Left ventricle myocardium inferior (tissue), 1 donor: ENCODE data around the gene PHF1. TPM values are rescaled to one million over a fixed set of nuclear protein-coding genes. Genes with fewer than 3 reads are reported as not detected.
"Not testable (repeated sequence)": the region's sequence is repeated elsewhere in the genome, so short reads cannot be mapped to it uniquely, and the experiment has no call there.

Experiments
- DNase-seq: peaks from one replicate; pipeline ENCODE4 v3.0.0-alpha.2; 2020
- H3K27ac ChIP-seq: fragments of 200-600 bp; replicated peaks from 2 replicates; pipeline ENCODE4 v1.8.0; 2021
- H3K27me3 ChIP-seq: fragments of 200-600 bp; 2 replicates; pipeline ENCODE4 v1.8.0; 2021; ENCODE audit warnings: low read depth
- H3K36me3 ChIP-seq: fragments of 200-600 bp; 2 replicates; pipeline ENCODE4 v1.8.0; 2021
- H3K4me1 ChIP-seq: fragments of 200-600 bp; 2 replicates; pipeline ENCODE4 v1.8.0; 2021
- H3K4me3 ChIP-seq: fragments of 200-600 bp; 2 replicates; pipeline ENCODE4 v1.8.0; 2021; ENCODE audit warnings: mild to moderate bottlenecking, moderate library complexity
- H3K9me3 ChIP-seq: fragments of 200-600 bp; replicated peaks from 2 replicates; pipeline ENCODE4 v1.8.0; 2021
- CTCF ChIP-seq: fragments of 200-600 bp; IDR thresholded peaks from 2 replicates; pipeline ENCODE4 v1.8.0; 2021; ENCODE audit warnings: antibody characterized with exemption, mild to moderate bottlenecking, borderline replicate concordance
- intact Hi-C: fragments of 100-400 bp; cut with micrococcal nuclease; formaldehyde crosslinking; loops from one replicate; pipeline ENCODE4 v1.11.0; 2022
- total RNA-seq: library from RNA; stranded (reverse); fragmentation: NEBNext Ultra II Directional; extraction: Animal tissue kit (Norgen Biotek cat#: 25700); gene quantifications from one replicate; pipeline ENCODE4 v1.2.1, GENCODE V29; 2021
- donor health status: DM: no; HTN: yes; CAD: no; lungs with severe emphysema.

PHF1 gene
- total RNA-seq, 1 donor from 2014 or later, result 52.2 TPM

GRCh38 chr6:33391278-33391921, 19.4 kb upstream of the PHF1 start, which contains the start of gene KIFC1:
Gene KIFC1, plus strand, starts transcription at chr6:33391823. Its CDS starts 163 bp downstream, at chr6:33391986.
- Histone ChIP-seq H3K36me3 (no peaks in the 10 kb centered on the region), H3K27ac (peak within 1 kb of the TSS; percentile 94), H3K27me3 (no peaks in the 10 kb centered on the region), H3K4me1 (peaks cover 14% of the 10 kb centered on the region), H3K4me3 (peak within 1 kb of the TSS; percentile 68), H3K9me3 (no peaks in the 10 kb centered on the region)
- TF ChIP-seq CTCF, result peak; percentile 99
- peak; percentile 99 for DNase-seq
- intact Hi-C loops, result no loop called here

- H3K4me1 ChIP-seq, result peaks cover 14% of the 10 kb centered on the region
- H3K4me3 ChIP-seq, result peak overlapping the region; percentile 68
- no peaks in the 10 kb centered on the region for H3K9me3 ChIP-seq
- no peak for TF ChIP-seq CTCF
- H3K36me3 ChIP-seq, result no peaks in the 10 kb centered on the region
- intact Hi-C loops, result no loop called here
- no peak for DNase-seq
- no peaks in the 10 kb centered on the region for H3K27me3 ChIP-seq
- H3K27ac ChIP-seq, result peak overlapping the region; percentile 94
Observed at GRCh38 chr6:33391922-33392594, 18.8 kb upstream of the PHF1 start.

- no peak for DNase-seq
- intact Hi-C loops, result no loop called here
- no peaks in the 10 kb centered on the region for H3K9me3 ChIP-seq
- H3K4me3 ChIP-seq, result peak overlapping the region; percentile 68
- no peak overlapping the region for H3K27ac ChIP-seq
- H3K27me3 ChIP-seq, result no peaks in the 10 kb centered on the region
- H3K36me3 ChIP-seq, result no peaks in the 10 kb centered on the region
- TF ChIP-seq CTCF, result no peak
- peaks cover 14% of the 10 kb centered on the region for H3K4me1 ChIP-seq
Observed at GRCh38 chr6:33392595-33392948, 18.2 kb upstream of the PHF1 start.

GRCh38 chr6:33392979-33393378, 17.8 kb upstream of the PHF1 start:
- H3K4me3 ChIP-seq, result no peak overlapping the region
- no peak for TF ChIP-seq CTCF
- no peaks in the 10 kb centered on the region for H3K9me3 ChIP-seq
- no peak for DNase-seq
- H3K27me3 ChIP-seq, result no peaks in the 10 kb centered on the region
- H3K36me3 ChIP-seq, result no peaks in the 10 kb centered on the region
- intact Hi-C loops, result no loop called here
- no peak overlapping the region for H3K27ac ChIP-seq
- H3K4me1 ChIP-seq, result peaks cover 14% of the 10 kb centered on the region

- H3K36me3 ChIP-seq, result no peaks in the 10 kb centered on the region
- no peaks in the 10 kb centered on the region for H3K4me1 ChIP-seq
- H3K4me3 ChIP-seq, result no peak overlapping the region
- no peak overlapping the region for H3K27ac ChIP-seq
- intact Hi-C loops, result no loop called here
- TF ChIP-seq CTCF, result no peak
- H3K27me3 ChIP-seq, result no peaks in the 10 kb centered on the region
- H3K9me3 ChIP-seq, result no peaks in the 10 kb centered on the region
- DNase-seq, result no peak
Observed at GRCh38 chr6:33397541-33397940, 13.3 kb upstream of the PHF1 start.

GRCh38 chr6:33398601-33399000, 12.2 kb upstream of the PHF1 start:
- H3K4me1 ChIP-seq, H3K27ac ChIP-seq, intact Hi-C loops, H3K4me3 ChIP-seq, DNase-seq, H3K9me3 ChIP-seq, H3K36me3 ChIP-seq, H3K27me3 ChIP-seq: not testable (repeated sequence)

DNA sequence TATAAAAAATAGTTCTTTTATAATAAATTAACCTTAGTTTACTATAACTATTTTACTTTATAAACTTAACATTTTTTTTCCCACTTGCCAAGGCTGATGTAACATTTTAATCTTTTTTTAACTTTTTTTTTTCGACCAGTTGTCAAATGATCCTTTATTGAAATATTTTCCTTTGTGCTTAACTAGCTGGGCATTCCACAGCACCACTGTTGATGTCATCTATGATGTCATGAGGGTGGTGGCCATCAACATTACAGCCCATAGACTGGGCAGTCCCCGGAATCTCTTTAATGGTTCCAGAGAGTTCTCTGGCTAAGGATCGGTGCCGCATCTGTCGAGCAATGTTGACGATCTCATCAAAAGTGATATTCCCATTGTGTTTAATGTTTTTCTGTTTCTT, 10.9 kb upstream of the PHF1 start:
- H3K36me3 ChIP-seq, intact Hi-C loops, H3K4me3 ChIP-seq, H3K9me3 ChIP-seq, H3K27me3 ChIP-seq, DNase-seq, H3K4me1 ChIP-seq, H3K27ac ChIP-seq: not testable (repeated sequence)
